ENCODE measurements around the gene APOBEC3F. TPM values are rescaled to one million over a fixed set of nuclear protein-coding genes. Genes with fewer than 3 reads are reported as not detected.
"Not testable (repeated sequence)": the region's sequence is repeated elsewhere in the genome, so short reads cannot be mapped to it uniquely, and the experiment has no call there.

Gene APOBEC3F
- total RNA-seq, 1 experiment from 2014 or later = 9.2 TPM

DNA sequence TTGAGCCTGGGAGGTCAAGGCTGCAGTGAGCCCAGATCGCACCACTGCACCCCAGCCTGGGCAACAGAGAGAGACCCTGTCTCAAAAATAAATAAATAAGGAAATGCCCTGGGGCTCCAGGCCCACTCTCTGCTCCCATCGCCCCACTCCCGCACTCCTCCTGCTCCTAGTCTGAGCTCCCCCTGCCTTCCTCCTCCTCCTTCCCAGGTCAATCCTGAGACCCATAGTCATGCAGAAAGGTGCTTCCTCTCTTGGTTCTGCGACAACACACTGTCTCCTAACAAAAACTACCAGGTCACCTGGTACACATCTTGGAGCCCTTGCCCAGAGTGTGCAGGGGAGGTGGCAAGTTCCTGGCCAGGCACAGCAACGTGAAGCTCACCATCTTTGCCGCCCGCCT lies 29.5 kb downstream of the APOBEC3F start:
- no peak for DNase-seq (ENCODE audit: low spot score)

DNA sequence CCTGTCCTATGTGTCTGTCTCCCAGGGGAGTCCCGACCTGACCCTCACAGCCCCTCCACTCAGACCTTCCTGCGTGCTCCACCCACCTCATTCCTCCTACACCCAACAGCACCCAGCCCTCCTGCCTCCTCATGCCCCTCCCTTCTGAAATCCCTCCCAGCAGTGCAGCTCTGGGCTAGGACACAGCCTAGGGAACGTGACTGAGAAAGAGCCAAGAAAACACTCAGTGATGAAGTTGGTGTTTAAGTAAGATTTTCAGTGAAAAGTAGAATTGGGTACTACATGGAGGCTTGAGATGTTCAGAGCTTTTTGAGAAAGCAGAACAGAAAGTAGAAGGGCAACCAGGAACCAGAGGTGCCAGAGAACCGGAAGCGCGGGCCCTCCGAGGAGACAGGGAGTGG lies 31.9 kb downstream of the APOBEC3F start:
- DNase-seq (ENCODE audit: low spot score) = not testable (repeated sequence)

DNA sequence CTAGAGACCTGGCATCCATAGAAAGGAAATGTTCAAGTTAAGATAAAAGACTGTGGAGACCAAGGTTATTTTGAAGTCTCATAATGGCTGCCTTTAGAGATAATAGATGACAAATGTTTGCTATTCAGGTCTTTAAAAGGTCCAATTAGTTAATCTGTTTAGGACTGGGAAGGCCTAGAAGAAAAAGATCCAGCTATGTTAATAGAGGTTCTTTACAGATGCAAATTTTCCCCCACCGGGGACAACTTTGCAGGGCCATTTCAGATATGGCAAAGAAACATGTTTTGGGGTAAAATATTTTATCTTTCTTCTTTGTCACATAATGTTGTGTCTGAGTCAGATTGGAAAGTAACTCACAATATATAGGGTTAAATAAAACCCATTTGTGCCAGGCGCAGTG lies 33.3 kb downstream of the APOBEC3F start:
- DNase-seq (ENCODE audit: low spot score) = no peak

DNA sequence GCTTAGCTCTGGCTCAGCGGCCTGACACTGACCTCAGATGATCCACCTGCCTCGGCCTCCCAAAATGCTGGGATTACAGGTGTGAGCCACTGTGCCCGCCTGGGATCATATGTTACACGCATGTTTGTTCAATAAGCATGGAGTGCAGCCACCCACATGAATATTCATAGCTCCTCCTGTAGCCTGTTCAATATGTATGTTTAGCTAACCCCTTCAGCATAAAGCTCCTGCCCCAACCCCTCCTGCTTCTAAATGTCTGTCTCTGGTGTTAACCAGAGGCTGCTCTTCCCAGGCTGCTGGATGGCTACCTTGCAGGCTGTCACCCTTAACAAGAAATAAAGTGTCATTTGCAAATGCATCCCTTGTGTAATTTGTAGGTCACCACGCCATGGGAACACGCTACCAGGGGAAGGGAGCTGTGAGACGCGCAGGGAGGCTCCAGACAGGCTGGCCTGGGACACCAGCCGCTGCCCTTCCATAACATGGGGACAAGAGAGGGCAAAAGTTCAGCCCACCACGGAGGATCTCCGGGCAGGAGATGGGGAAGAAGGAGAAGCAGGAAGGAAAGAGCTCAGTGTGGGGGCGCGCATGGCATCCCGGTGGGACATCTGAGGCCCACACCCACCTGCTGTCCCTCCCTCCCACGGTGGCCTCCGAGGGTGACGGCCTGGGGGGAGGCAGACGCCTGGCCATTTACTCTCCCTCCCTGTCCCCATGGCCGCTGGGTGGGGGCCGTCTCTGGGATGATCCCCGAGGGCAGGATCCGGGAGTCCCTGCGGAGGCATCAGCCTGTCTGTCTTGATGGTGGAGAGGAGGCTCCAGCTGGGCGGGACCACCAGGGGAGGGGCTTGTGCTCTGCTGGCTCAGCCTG lies 35.7 kb downstream of the APOBEC3F start:
- not testable (repeated sequence) for DNase-seq (ENCODE audit: low spot score)

DNA sequence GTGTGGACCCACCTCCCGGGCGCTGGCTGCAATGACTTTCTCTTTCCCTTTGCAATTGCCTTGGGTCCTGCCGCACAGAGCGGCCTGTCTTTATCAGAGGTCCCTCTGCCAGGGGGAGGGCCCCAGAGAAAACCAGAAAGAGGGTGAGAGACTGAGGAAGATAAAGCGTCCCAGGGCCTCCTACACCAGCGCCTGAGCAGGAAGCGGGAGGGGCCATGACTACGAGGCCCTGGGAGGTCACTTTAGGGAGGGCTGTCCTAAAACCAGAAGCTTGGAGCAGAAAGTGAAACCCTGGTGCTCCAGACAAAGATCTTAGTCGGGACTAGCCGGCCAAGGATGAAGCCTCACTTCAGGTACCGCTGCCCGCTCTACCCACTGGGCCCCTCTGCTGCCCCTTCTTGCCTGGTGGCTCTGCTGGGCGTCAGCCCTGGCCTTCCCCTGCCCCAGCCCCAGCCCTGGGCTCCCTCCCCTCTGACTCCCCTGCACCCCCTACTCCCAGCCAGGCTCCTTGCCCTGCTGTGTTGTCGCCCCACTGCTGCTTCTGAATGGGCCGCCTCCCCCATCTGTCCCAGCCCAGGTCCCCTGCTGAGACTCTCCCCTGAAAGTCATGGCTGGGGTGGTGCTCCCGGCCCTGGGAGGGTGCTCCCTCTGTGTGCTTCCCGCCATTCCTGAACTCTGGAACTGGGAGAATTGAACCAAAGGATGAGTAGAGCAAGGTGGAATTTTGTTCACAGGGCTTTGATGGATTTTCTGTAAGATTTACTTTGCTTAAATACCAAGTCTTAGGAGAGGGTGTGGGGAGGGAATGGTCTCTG lies 36.6 kb downstream of the APOBEC3F start, which contains the start of gene APOBEC3G:
Gene APOBEC3G (plus strand): TSS at position 250 of the 815 bp plus-strand sequence. CDS start 87 bp downstream, at position 337.
- DNase-seq (ENCODE audit: low spot score) = peak; percentile 51

DNA sequence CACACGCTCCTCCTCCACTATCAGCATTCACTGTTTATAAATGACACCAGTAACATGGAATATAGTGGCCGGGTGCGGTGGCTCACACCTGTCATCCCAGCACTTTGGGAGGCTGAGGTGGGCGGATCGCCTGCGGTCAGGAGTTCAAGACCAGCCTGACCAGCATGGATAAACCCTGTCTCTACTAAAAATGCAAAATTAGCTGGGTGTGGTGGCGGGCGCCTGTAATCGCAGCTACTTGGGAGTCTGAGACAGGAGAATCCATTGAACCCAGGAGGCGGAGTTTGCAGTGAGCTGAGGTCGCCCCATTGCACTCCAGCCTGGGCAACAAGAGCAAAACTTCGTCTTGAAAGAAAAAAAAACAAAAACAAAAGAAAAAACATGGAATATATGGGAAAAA lies 37.2 kb downstream of the APOBEC3F start:
- not testable (repeated sequence) for DNase-seq (ENCODE audit: low spot score)

DNA sequence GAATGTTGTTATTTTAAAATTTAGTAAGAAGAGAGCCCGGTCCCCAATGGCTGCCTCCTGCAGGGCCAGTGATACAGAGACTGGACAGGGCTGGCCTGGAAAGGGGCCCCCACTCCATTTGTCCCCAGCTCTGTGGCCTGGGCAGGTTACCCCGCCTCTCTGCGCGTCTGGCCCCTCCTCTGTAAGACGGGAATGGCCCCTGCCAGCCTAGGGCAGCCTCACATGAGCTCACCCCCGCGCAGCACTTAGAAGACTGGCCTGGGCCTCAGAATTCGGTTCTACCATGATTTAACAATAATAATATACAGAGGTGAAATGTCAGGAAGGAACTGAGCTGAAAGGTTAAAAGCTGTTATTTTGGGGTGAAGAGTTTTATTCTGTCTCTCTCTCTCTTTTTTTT lies 37.7 kb downstream of the APOBEC3F start:
- DNase-seq (ENCODE audit: low spot score) = no peak

DNA sequence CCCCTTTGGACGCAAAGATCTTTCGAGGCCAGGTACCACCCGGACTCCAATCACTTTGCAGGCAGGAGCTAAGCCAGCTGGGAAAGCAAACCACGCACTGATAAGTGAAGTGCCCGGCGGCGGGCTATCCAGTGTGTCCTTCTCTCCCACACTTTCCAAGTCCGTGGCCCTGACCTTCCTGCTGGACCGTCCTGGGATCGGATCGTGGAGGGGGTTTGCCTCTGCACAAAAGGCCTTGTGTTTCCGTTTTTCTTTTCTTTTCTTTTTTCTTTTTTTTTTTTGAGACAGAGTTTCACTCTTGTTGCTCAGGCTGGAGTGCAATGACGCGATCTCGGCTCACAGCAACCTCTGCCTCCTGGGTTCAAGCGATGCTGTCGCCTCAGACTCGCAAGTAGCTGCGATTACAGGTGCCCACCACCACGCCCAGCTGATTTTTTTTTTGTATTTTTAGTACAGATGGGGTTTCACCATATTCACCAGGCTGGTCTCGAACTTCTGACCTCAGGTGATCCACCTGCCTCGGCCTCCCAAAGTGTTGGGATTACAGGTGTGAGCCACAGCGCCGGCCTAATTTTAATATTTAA lies 38.5 kb downstream of the APOBEC3F start:
- DNase-seq (ENCODE audit: low spot score) = not testable (repeated sequence)

DNA sequence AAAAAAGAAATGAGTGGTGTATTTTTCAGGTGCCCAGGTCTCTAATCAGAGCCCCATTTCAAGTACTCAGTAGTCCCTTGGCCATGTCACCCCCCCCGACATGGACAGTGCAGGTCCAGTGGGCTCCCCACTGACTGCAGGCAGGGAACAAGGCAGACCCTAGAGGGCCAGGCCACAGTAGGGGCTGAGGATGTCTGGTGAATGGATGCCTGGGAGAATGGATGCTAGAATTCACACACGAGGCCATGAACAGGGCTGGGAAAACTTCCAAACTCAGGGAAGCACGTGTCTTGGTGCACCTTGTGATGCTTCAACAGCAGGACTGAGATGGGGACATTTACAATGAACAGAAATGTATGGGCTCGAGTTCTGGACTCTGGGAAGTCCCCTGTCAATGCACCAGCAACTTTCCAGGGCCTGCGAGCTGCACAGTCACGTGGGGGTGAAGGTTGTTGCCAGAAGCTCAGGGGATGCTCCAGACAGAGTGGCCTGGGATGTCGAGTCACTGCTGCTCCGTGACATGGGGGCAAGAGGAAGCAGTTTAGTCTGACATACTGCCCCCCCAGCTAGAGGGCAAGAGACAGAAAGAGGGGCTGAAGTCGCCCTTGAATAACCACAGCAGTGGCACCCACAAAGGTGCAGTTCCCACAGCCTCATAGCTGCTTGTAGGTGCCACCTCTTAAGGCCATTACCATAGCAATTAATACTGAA lies 39.5 kb downstream of the APOBEC3F start:
- DNase-seq (ENCODE audit: low spot score) = no peak

DNA sequence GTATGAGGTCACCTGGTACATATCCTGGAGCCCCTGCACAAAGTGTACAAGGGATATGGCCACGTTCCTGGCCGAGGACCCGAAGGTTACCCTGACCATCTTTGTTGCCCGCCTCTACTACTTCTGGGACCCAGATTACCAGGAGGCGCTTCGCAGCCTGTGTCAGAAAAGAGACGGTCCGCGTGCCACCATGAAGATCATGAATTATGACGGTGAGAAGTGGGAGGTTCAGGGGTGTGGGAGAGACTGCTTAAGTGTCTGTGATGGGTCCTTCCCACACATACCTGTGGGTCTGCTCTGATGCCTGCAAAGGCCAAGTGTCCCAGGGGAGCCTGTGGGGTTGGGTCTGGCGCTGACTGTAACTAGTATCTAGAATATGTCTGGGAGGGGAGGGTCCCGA lies 40.4 kb downstream of the APOBEC3F start:
- no peak for DNase-seq (ENCODE audit: low spot score)

DNA sequence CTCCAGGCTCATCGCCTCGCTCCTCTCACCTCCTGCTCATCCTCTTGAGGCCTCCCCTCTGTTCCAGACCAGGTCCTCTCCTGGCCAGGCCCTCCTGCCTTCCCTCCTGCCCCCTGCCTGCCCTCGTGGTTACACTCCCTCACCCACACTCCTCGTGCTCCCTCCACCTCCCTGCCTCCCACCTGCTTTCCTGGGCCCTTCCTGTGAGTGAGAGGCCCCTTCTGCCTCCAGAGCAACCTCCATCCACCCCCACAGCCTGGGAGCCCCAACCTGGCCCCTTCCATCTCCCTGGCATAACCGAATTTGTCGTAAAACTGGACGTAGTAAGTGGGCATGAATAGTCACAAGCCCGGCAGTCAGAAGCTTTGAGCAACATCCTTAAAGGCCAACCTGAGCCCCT lies 40.9 kb downstream of the APOBEC3F start:
- DNase-seq (ENCODE audit: low spot score) = no peak

DNA sequence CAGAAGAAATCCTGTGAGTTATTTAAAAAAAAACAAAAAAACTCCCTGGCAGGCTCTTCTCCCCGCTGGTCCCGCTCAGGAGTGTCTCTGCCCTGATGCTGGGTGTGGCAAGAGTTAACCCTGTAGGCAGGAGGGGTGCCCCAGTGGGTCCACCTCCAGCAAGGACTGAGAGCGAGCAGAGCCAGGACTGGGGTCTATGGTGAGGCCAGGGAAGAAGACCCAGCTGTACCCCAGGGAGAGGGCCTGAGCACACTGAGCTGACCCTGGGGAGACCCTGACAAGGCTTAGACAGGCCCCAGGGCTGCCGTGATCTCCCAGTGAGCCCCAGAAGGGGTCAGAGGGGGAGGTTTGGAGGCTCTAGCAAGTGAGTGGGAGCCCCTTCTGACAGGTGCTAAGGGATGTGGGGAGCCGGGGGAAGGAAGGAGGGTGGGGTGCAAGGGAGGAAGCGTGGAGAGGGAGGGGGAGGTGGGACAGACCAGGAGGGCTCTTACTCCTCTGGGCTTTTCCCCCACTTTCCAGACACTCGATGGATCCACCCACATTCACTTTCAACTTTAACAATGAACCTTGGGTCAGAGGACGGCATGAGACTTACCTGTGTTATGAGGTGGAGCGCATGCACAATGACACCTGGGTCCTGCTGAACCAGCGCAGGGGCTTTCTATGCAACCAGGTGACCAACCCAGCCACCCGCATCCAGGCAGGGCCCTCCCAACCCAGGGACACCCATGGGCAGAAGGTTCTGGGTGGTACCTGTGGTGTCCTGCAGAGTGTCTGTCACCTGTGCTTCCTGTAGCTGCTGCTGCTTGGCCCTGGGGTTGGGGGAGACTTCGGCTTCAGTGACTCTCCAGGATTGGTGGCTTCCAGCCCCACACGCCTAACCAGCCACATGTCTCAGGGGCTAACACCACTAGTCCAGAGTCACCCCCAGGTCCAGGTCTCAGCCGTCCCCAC lies 42.8 kb downstream of the APOBEC3F start:
- DNase-seq (ENCODE audit: low spot score) = no peak

DNA sequence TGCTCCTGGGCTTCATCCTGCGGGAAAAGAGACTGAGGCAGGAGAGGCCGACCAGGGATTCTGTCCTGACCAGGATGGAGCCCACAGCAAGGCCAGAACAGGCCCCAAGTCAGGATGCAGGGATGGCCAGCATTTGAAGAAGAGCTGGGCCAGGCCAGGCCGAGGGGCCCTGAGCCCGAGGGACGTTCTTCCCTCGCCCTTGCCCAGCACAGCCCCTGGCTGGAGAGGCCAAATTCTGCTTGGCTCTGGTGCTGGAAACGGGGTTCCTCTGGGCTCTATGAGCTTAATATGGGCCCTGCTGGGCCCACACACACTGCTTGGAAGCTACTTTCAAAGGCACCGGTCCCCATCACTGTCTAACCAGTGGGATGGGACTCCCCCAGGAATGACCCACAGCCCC lies 44.0 kb downstream of the APOBEC3F start:
- DNase-seq (ENCODE audit: low spot score) = no peak

DNA sequence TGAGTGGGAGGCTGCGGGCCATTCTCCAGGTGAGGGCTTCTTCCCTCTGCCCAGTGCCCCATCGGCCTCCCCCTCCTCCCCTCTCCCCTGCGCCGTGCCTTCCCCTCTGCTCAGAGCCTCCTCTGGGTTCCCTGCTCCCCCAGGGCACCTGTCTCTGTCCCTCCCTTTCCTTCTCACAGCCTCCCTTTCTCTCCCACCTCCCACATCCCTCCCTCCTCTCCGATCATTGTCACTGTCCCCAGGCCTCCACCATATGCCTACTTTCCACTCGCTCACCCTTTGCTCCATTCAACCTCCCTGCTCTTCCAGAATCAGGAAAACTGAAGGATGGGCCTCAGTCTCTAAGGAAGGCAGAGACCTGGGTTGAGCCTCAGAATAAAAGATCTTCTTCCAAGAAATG lies 46.4 kb downstream of the APOBEC3F start:
- DNase-seq (ENCODE audit: low spot score) = no peak

DNA sequence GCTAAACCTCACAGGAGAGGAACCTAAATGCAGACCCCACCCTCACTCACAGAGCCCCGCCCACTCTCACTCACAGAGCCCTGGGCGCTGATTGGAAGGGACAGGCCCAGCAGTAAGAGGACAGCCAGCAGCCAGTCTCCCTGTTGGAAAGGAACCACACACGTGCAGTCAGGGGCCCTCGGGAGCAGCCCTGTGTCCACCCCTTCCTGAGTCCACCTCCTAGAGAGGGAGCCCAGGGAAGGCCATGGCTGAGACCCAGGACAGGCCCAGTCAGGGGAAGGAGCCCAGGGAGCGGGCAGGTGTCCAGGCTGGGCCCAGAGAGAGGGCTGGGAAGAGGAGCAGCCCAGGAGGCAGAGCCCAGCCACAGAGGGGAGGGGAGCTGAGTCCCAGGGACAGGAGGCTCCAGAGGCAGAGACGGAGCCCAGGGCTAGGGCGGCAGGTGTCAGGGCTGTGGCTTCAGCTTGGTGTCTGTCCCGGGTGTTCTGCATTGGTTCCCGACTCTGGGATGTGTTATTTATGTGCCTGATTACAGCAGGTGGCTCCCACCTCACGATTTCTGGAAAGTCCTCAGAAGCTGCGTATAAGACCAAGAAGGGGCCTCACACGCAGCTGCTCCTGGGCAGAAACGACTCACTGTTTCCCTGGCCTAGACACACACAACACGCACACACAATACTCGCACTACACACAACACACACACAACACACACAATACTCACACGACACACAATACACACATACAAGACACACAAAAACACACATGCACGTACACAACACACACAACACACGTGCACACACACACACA lies 47.4 kb downstream of the APOBEC3F start:
- no peak for DNase-seq (ENCODE audit: low spot score)

DNA sequence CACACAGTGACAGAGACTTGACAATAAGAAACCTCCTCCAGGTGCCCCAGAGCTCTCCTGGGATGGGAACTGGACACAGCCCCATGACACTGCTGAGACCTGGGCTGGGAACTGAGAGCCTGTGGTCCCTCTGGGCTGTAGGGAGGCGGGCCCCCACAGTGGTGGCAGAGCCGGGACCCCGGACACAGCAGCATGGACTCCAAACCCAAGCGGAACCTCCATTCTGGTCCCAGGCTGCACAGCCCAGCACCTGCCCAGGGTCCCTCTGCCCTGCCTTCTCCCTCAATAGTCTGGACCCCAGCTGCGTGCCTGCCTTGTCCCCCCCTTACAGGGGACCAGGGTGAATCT lies 48.0 kb downstream of the APOBEC3F start:
- DNase-seq (ENCODE audit: low spot score) = no peak

DNA sequence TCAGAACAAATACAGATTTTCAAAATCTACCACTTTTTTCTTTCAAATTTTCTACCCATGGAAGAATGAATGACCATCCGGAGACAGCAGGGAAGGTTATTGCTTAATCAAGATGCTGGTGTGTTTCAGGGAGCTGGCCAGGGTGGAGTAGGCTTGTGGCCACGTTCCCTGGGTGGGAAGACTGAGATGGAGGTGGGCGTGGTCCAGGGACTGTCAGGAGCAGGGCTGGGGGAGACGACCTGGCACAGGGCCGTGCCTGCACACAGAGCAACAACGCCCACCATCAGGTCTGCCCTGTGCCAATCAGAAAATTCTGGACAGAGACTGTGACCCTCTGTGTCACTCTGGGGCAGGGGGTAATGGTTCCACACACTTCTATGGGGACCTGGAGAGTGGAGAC lies 49.3 kb downstream of the APOBEC3F start:
- no peak for DNase-seq (ENCODE audit: low spot score)

DNA sequence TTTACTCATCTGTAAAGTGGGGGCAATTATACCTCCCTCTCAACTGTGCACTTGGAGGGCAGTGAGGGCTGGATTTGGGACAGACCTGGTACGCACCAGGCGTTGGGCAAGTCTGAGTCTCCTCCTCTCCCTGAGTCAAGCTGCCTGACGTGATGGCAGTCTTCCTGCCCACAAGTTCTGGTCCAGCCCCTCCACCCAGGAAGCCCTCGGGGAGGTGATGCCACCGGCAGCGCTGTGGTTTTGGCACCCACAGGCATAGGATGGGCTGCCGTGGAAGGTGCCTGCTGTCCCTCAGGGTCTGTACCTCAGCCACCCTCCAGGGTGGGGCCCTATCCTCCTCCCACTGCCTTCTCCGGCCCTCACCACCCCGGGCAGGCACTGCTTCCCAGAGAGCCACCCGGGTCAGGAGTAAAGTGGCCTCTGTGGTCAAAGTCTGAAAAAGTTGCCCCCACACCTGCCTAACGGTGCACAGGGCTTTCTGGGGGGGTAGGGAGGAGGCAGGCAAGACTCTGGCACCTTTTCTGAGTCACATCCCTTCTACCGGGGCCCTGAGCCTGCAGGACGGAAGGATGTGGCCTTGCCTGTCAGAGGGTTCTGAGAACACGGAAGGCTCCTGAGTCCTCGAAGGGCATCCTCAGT lies 49.9 kb downstream of the APOBEC3F start:
- DNase-seq (ENCODE audit: low spot score) = peak; percentile 72

All from H4 (cell line).